NCI-H1048 (cell line): Measurements from ENCODE around the gene CFAP221.

Source experiments
- DNase-seq: peaks from one replicate; lab custom pipeline; 2025; lab: John Stamatoyannopoulos, UW

Gene CFAP221

DNA sequence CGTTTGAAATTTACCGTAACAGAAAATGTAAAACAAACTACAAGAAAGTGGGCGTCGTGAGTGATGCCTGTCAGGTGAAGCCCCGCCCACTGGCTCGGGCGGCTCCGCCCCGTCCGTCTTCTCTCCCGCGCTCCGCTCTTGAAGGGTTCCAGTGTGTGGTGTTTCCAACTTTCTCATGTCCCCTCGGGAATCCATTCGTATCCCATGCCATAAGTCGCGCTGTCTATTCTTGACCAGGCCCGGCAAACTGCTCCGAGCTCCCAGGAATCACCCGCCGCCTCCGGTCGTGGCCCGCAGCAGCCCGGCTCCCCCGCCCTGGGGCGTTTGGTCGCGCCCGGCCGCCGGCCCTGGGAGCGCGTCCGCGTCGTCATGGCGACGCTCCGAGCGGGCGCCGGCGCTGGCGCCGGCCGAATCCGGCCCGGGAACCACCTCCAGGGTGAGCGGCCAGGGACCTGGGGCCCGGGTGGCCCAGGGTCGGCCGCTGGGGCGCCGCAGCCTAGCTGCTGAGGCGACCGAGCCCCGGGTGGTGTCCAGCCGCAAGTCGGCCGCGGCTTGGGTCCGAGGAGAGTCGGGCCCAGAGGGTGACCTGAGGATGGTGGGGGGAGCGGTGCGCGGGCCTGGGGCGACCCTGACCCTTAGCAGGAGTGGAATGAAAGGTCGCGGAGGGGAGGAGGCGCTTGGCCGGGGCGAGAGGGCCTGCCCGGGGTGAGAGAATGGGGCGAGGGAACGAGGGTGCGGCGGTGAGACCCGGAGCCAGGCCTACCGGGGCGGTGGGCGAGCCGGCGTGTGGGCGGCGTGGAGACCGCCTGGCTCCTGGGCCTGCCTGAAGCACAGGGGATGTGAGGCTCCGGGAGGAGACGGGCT is at the start of gene CFAP221:
TSS of gene CFAP221 (plus strand) at position 375 of the 864 bp plus-strand sequence. CDS start 1,683 bp downstream, outside the sequence.
- DNase-seq, result peak; percentile 46

DNA sequence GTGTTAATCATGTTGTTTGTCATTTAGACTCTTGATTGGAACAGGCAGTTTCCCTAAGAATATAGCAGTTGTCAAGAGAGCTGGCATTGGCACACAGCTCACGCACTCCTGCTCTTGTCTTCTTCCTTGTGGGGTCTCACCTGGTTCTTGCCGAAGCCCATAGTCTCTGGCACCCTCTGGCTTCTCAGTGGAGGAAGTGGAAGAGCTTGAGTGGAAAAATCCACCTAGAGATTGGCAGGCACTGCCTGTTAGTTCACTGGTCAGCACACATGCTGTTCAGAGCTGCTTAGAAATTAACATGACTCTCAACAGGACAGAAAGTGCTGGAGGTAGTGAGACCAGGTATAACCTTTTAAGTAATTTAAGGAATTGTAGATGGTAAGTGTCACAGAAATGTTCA is 48.3 kb upstream of the CFAP221 start:
- no peak for DNase-seq

DNA sequence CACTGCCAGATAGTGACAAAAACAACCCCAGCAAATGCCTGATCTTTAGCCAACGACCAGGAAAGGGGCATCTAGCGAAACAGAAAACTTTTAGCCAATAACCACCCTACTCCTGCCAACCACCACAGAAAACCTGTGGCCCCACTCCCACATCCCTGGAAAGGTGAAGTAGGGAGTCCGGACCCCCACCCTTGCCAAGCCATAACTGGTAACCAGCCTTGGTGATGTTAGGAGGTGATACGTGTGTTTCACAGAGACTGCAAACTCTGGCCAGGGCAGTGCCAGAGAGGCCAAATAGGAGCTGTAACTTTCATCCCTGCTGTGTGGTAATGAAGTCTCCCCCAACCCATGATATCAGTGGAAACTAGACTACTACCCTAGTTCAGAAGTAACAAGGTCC is 47.6 kb upstream of the CFAP221 start:
- no peak for DNase-seq

DNA sequence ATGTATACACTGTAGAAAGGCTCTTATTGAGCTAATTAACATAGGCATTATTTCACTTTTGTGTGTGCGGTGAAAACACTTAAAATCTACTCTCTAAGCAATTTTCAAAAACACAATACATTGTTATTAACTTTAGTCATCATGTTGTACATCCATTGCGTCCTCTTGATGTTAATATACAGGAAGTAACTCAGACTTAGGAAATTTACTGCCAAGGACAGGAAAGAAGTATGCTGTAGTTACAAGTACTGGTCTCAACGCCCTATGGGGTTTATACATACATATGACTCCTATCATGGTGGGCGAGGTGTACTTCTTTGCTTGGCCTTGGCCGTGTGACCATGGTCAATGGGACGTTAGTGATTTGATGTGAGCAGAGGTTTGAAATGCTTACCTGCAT is 35.5 kb upstream of the CFAP221 start:
- DNase-seq, result no peak

DNA sequence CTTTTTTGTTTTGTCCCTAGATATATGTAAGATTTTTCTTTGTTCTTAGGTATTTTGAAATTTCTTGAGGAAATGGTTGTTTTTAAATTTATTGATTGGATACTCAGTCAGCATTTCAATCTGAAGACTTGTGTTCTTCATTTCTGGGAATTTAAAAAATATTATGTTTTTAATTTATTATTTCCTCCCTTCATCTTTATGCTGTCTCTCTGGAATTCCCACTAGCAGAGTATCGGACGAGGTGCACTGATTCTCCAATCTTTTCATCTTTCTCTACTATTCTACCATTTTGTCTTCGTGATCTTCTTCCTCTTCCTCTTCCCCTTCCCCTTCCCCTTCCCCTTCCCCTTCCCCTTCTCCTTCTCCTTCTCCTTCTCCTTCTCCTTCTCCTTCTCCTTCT is 32.3 kb upstream of the CFAP221 start:
- DNase-seq, result no peak

DNA sequence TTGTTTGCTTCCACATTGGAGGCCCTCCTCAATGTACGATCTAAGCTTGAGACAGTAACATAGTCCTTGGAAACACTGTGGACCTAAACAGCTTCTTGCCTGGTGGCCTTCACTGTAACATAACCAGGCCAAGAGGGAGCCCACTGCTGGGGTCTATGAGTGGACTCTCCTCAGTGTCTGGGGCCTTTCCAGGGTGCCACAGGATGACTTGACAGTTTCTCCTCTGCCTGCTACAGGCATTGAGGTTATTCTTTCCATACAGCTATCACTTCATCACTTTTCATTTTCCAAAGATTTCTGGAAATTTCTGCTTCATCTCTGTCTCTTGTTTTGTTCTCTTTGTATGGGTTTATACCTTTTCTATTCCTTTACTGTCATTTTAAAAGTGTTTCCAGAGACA is 31.3 kb upstream of the CFAP221 start:
- no peak for DNase-seq

DNA sequence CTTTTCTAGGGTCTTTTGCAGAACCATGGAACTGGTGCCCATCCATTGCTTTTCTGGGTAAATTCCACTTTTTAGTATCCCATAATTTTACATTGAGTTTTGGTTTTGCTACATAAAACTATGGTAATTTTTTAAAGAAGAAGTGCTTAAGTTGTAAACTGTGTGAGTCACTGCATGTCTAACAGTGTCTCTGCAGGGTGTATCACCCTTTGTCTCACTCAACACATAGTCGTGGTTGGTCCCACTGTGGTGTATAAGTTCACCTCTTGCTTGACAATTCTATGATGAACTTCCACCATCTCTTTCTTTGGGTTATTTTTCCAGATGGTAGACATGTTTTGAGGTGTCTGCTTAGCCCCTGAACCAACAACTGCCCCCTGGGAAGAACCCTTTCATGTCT is 30.4 kb upstream of the CFAP221 start:
- DNase-seq, result no peak

DNA sequence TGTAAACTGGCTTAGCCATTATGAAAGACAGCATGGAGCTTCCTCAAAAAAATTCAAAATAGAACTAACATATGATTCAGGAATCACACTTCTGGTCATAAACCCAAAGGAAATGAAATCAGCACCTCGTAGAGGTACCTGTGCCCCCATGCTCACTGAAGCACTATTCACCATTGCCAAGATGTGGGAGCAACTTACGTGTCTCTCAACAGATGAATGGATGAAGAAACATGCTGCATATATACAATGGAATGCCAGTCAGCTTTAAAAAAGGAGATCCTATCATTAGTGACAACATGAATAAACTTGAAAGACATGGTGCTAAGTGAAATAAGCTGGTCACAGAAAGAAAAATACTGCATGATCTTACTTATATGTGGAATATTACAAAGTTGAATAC is 28.1 kb upstream of the CFAP221 start:
- no peak for DNase-seq

DNA sequence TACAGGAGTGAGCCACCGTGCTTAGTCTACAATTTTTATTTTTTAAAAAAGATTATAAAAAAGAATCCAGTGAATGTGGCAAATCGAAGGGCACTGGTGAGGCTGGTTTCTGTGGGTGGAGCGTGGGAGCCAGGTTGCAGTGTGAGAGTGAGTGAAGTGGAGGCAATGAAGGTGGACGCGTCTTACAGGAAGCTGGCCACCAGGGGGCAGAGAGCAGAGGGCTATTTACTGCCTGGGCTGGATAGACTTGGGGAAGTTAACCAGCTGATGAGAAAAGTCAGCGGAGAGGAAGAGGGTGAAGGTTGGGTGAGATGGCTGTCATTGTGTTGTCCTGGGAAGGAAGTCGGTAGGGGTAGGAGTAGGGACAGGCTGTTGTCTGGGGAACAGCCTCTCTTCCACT is 26.8 kb upstream of the CFAP221 start:
- no peak for DNase-seq

DNA sequence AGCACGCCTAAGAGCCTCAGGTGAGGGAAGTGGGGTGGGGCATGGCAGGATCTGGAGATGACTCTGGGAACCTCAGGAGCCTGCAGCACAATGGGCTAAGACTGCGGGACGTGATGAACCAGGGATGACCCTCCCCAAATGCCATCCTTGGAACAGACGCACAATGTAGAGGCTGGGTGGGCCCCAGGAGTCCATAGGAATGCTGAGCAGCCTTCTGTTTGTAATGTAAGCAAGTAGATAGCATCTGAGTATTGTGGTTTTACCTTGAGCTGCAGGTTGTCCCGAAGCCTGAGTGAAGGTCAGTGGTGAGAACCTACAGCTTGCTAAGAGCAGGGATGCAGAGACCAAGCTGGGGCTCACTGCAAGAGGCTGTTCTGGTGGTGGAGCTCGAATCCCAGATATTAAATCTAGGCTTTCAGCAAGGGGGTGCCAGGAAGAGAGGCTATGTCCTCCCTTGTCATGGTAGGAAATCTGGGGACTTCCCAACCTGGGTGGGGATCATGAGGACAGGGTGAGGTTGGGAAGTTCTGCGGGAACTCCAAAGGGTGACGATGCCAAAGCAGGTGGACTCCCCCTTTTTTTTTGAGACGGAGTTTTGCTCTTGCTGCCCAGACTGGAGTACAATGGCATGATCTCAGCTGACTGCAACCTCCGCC is 25.7 kb upstream of the CFAP221 start:
- DNase-seq, result no peak

DNA sequence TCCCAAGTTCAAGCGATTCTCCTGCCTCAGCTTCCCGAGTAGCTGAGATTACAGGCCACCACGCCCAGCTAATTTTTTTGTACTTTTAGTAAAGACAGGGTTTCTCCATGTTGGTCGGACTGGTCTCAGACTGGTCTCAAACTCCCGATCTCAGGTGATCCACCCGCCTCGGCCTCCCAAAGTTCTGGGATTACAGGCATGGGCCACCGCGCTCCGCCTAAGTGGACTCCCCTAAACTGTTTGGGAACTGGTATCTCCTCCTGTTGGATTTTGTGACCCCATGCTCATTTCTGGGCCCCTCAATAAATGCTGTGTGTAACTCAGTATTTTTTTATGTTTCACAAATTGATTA is 25.2 kb upstream of the CFAP221 start:
- no peak for DNase-seq

DNA sequence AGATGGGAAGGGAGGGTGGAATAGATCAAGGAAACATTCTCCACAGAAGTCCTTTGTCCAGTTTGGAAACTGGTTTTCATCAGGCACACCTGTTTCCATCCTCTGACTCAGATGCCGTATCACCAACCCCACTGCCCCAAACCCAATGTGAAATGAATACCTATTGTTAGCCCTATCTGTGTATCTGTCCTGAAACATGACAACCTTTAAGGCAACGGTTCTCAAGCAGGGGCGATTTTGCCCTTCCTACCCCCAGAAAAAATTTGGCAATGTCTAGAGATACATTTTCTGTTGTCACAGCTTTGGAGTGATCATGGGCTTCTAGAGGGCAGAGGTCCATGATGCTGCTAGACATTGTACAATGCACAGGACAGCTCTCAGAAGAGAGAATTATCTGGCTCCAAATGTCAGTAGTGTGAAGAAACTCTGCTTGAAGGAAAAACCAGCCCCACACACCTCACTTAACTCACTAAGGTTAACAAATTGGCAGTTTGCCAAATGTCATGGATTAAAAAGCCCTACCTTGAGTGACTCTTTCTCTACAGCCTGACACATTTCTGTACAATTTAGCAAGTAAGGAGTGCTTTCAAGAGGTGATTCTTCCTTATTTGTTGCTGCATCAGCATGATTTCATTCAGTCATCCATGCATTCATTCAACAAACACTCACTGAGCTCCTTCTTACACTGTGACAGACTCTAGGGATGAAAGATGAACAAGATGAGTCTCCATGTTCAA is 23.4 kb upstream of the CFAP221 start:
- DNase-seq, result no peak

DNA sequence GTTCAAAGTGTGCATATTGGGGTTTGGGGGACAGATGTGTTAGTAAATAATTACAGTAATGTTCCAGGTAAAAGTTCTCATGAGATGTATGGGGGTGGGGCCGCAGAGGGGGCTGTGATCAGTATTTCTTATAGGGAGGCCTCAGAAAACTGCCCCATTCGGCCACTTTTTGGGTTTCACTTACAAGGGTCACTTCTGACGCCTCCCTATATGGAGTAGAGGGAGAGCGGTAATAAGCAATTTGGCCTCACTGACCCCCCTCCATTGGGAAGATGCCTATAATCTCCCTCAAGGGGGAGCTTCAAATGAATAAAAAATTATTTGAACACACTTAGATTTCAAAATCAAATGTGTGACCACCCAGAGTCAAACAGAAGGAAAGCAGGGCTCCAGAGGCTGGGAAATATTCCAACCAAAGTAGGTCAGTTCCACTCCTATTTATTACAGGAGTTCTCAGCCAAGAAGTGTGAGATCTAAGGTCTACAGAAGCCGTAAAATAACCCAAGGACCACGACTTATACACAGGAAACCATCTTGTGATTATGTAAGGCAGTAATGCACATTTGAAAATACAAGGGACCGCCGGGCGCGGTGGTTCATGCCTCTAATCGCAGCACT is 22.7 kb upstream of the CFAP221 start:
- no peak for DNase-seq

DNA sequence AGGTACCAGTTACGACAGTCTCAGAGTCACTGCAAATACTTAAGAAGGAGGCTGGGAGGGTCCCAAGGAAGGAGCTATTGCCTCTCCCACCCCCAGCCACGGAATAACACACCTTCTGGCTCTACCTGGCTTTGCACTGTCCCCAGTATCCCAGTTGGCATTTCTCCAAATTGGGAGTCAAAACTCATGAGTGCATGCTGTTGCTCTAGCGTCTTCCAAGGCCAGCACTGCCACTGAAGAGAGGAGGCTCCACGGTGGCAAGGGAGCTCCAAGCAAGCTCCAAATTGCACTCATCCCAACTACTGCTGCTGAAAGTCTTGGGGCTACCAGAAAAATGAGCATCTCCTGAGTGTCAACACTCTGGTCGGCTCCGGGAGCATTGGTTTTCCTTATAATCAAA is 21.6 kb upstream of the CFAP221 start:
- DNase-seq, result no peak

DNA sequence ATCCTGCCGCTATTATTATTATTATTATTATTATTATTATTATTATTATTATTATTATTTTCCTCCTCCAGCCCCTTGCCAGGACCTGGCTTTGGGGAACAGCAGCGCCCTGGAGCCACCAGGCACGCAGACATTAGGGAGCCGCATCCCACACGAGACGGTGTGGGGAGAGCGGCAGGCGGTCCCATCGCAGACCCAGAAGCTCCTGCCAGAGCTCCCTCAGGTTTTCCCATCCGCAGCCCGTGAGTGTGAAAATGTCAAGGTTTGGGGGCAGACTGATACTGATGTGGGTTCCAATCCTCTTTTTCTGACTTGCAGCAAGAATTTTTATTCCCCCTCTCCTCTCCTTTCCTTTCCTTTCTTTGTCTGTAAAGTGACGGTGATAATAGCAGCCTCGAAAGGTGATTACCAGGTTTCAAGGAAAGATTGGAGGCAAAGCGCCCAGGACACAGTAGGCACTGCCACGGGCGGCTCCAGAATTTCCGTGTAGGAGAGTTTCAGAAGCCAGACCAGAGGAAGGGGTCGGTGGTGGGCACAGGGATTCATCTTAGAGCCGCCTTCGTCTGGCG is 20.8 kb upstream of the CFAP221 start:
- DNase-seq, result no peak

DNA sequence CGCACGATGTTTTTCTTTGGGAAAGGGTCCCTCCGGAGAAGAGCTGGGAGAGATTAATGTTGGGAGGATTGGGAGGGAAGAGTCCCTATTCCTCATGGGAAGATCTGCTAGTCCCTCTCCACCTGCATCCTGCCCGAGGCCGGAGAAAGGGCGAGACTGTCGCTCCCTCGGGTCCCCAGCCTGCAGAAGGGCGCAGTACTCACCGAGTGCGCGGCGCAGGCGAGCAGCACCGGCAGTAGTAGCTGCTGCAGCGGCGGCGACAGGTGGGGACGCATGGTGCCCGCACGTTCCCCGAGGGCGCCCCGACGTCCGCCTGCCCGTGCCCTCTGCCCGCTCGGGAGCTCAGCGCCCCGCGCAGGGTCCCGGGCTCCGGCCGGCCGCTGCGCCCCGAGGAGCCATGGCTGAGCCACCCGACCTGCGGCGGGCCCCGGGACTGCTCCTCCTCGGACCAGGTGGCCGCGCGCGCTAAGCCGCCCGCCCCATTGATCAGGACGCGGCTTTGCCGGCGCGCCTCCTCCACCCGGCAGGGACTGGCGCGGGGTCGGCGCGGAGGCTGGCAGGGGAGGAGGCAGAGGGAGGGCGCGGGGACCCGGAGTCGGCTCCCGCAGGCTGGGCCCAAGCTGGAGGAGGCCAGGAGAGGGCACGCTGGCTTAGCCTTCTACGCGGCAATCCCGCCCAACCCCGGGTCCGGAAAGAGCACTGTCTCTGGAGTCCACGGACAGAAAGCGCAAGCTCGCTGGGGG is 20.1 kb upstream of the CFAP221 start, which contains the start of gene SCTR:
TSS of gene SCTR (minus strand) at position 532 of the 743 bp plus-strand sequence. CDS start at position 275, 257 bp downstream.
- no peak for DNase-seq

DNA sequence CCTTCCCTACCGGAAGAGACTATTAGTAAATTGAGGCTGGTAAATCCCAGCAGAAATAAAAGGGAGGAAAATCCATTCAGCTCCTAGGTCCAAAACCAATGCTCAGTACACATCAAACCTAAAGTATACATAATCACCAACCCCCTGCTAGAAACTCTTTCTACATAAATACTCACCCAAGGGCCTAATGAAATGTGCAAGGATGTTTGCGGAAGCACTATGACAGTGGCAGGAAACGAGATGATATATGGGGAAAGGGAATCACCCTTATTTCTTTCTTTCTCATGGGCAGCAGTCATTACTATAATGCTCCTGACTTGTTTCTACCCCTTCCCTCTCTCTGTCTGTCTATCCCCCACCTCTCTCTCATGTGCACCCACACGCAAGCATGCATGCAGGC is 18.6 kb upstream of the CFAP221 start:
- no peak for DNase-seq

DNA sequence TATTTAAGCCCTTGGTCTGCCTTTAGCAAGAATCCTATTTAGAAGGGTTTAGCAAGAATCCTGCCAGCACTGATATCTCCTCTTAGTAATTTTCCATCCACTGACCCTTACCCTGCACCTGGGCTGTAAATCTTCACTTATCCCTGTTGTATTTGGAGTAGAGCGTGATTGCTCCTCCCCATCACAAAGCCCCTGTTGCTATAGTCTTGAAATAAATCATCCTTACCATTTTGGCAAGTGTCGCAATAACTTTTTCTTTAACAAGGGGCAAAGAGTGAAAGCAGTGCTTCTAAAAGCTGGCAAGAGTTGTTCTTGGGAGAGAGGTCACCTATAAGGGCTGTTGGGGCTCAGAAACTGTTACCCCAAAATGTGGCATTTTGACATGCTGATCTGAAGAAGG is 16.2 kb upstream of the CFAP221 start:
- DNase-seq, result no peak

DNA sequence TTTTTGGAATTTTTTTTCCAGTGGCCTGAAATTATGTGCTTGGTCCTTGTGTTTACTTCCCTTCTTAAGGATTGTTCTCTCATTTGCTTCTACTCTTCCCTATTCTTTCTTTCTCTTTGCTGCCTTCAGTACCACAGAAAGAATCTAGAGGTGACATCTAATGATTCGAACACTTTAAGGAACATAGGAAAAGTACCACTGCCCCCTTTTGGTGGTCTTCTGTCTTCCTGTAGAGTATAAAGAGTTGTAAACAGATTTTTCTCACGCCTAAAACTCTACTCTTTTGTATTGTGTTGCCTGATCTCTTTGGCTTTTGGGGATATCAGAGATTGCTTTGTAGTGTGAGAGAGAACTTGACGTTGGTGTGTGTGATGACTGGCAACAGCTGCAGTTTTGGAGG is 13.0 kb upstream of the CFAP221 start:
- no peak for DNase-seq

DNA sequence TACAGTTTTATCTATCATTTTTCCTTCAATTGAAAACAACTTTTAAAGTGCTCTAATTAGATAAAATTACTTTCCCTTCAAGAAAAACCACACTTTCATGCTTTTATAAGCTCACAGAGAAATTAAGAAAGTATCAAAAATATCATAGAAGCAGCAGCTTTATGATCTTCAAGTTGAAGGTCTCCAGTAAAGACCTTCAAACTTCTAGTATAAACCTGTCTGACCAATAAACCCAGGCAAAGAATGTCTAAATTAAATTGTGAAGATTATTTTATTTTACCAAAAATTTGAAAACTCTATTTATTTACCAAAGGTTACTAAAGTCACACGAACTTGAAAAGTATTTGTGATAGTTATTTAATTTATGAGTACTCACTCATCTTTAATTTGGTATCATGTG is 10.7 kb upstream of the CFAP221 start:
- DNase-seq, result no peak

DNA sequence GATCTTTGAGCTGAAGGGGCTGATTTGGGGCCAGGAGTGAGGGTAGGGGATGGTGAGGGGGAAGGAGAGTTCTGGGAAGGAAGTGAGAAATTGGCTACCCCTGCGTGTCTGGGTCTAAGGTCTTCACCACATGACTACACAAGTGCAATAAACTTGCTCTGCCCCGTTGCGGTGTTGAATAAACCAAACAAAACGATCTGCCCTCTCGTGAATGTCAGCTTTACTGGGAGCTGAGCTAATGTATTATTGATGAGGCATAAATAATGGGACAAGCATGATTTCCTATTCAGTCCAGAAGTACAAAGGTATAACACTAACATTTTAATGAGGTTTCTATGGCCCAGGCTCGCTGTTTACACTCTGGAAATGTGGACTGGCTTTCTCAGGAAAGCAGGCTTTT is 8.0 kb upstream of the CFAP221 start:
- DNase-seq, result no peak
